SH-SY5Y (cell line): Measurements from ENCODE around the gene USP6NL.

ENCODE experiments used
- GATA2 ChIP-seq: IDR thresholded peaks from 2 replicates; pipeline ENCODE4 v1.6.1; 2011; ENCODE audit warnings: mild to moderate bottlenecking, low read depth, low read length
- GATA3 ChIP-seq: IDR thresholded peaks from 2 replicates; pipeline ENCODE4 v1.6.1; 2011; ENCODE audit warnings: low read depth, mild to moderate bottlenecking, low read length, moderate library complexity

DNA sequence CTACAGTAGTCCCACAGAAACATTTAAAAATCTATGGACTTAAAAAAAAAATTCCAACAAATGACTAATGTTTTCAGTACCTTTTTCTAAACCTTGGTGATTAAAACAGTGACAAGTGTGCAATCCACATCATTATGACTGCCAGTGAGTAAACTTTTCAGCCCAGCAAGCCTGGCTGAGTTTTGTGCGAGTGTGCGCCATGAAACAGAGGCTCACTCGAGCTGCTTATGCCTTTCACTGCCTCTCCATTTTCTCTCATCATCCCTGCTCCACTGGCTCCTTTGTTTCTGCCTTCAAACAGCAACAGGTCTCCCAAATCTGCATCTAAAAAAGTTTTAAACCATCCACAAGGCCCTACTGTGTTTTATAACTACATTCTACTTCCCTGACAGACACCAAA, 105.8 kb downstream of the USP6NL start:
- TF ChIP-seq GATA2 (no peak), GATA3 (no peak)
